ENCODE data around the gene RRAS2.
"Not testable (repeated sequence)": the region's sequence is repeated elsewhere in the genome, so short reads cannot be mapped to it uniquely, and the experiment has no call there.

The RRAS2 gene

GRCh38 chr11:14359501-14360031 lies 583 bp upstream of the RRAS2 start:
- Mint-ChIP-seq H3K27ac (peak overlapping the region; percentile 79), H3K36me3 (ENCODE audit: low read depth) (peaks cover 16% of the 10 kb centered on the region), H3K9me3 (no peaks in the 10 kb centered on the region), H3K4me1 (ENCODE audit: low read depth) (peaks cover 29% of the 10 kb centered on the region), H3K4me3 (peak overlapping the region; percentile 74), H3K27me3 (peaks cover 4% of the 10 kb centered on the region)
- no peak for DNase-seq

DNA sequence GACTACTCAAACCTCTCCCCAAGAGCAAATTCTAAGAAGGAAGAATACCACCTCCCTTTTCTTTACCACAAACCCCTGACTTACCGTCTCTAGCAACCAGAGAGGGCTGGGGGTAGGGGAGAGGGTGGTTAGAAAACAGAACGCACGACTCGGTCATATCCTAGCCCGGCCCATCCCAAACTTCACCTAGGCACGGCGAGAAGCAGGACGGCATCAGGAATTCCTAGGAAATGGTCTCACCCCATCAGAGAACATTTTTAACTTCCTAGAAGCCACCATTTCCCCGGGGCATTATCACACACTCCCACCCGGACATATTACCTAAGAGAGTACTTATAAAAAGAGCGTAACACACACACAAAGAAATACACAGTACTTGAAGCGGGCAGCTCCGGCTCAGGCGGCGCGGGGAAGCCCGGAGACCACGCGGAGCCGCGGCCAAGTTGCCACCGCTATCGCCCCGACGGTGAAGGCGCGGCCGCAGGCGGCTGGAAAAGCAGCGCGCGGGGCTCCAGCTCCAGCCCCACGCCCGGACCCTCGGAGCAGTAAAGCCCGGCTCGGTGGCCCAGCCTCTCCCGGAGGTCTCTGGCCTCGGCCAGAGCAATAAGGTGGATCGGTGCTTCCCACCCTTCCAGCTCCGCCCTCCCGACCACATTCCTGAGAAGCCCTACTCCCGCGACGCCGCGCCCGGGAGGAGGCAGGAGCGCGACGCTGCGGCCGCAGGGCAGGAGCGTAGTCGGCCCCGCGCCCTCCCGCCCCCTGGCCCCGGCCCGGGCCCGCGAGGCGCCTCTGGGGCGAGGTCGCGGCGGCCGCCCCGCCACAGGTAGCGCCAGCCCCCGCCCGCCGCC lies 878 bp downstream of the RRAS2 start:
- Mint-ChIP-seq H3K36me3 (ENCODE audit: low read depth) (peaks cover 23% of the 10 kb centered on the region), H3K27me3 (peaks cover 4% of the 10 kb centered on the region), H3K9me3 (no peaks in the 10 kb centered on the region), H3K27ac (peak overlapping the region; percentile 88), H3K4me1 (ENCODE audit: low read depth) (peaks cover 36% of the 10 kb centered on the region), H3K4me3 (peak overlapping the region; percentile 89)
- peak; percentile 68 for DNase-seq

DNA sequence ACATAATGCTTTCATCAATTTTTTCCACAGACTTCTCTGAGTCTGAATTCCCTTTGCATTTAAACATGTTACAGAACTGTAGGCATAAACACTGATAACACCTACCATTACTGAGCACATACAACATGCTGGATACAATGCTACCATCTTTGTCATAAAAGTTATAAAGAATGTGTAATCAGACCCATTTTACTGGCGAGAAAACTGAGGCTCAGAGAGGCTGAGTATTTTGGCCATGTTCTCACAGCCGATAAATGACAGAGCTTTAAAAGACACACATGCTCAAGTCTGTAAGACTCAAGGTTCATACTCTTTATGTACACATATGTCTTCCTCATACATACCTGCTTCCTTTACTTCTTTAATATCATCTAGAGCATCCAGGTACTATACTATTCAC lies 2.6 kb downstream of the RRAS2 start:
- H3K9me3 Mint-ChIP-seq = no peaks in the 10 kb centered on the region
- no peak for DNase-seq
- peak overlapping the region; percentile 47 for H3K4me3 Mint-ChIP-seq
- peaks cover 4% of the 10 kb centered on the region for H3K27me3 Mint-ChIP-seq
- no peak overlapping the region for H3K27ac Mint-ChIP-seq
- H3K36me3 Mint-ChIP-seq (ENCODE audit: low read depth) = peaks cover 23% of the 10 kb centered on the region
- peaks cover 42% of the 10 kb centered on the region for H3K4me1 Mint-ChIP-seq (ENCODE audit: low read depth)

- not testable (repeated sequence) for H3K27me3 Mint-ChIP-seq, DNase-seq, H3K4me3 Mint-ChIP-seq, H3K9me3 Mint-ChIP-seq, H3K27ac Mint-ChIP-seq
- Mint-ChIP-seq H3K36me3 (ENCODE audit: low read depth) (peaks cover 33% of the 10 kb centered on the region), H3K4me1 (ENCODE audit: low read depth) (peaks cover 56% of the 10 kb centered on the region)
Measured at GRCh38 chr11:14354604-14355003, 4.4 kb downstream of the RRAS2 start.

- Mint-ChIP-seq H3K27me3 (no peaks in the 10 kb centered on the region), H3K4me3 (no peak overlapping the region), H3K36me3 (ENCODE audit: low read depth) (peaks cover 40% of the 10 kb centered on the region), H3K4me1 (ENCODE audit: low read depth) (peaks cover 39% of the 10 kb centered on the region), H3K27ac (no peak overlapping the region), H3K9me3 (peaks cover 6% of the 10 kb centered on the region)
- no peak for DNase-seq
Measured at GRCh38 chr11:14350716-14351238, 8.2 kb downstream of the RRAS2 start.

DNA sequence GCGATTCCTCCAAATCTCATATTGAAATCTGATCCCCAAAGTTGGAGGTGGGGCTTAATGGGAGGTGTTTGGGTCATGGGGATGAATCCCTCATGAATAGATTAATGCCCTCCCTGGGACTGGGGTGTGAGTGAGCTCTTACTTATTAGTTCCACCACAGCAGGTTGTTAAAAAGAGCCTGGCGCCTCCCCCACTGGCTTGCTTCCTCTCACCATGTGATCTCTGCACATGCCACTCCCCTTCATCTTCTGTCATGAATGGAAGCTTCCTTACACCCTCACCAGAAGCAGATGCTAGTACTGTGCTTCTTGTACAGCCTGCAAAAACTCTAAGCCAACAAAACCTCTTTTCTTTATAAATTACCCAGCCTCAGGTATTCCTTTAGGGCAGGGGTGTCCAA lies 8.8 kb downstream of the RRAS2 start:
- peaks cover 39% of the 10 kb centered on the region for H3K4me1 Mint-ChIP-seq (ENCODE audit: low read depth)
- H3K4me3 Mint-ChIP-seq = no peak overlapping the region
- peaks cover 46% of the 10 kb centered on the region for H3K36me3 Mint-ChIP-seq (ENCODE audit: low read depth)
- no peak for DNase-seq
- peaks cover 9% of the 10 kb centered on the region for H3K9me3 Mint-ChIP-seq
- H3K27me3 Mint-ChIP-seq = no peaks in the 10 kb centered on the region
- no peak overlapping the region for H3K27ac Mint-ChIP-seq

DNA sequence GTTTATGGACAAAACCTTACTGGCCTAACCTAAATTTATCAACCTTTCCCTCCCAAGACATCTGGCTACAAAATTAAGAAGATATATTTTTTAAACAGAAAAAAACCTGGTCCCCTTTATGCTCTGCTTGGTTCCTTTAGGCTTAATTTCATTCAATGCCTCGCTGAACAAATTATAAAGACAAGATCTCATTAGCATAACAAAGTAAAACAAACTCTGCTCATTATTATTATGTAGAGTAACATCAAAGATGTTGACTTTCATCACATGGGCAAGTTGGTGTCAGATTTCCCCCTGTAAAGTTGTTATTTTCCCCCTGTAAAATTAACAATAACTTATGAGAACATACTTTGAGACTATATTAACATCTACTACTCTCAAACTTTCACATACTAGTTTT lies 11.0 kb downstream of the RRAS2 start:
- Mint-ChIP-seq H3K27ac (no peak overlapping the region), H3K36me3 (ENCODE audit: low read depth) (peaks cover 46% of the 10 kb centered on the region), H3K9me3 (peaks cover 12% of the 10 kb centered on the region), H3K27me3 (no peaks in the 10 kb centered on the region), H3K4me3 (no peak overlapping the region), H3K4me1 (ENCODE audit: low read depth) (peaks cover 42% of the 10 kb centered on the region)
- DNase-seq = no peak

- Mint-ChIP-seq H3K4me1 (ENCODE audit: low read depth) (peaks cover 45% of the 10 kb centered on the region), H3K4me3 (no peak overlapping the region), H3K27me3 (no peaks in the 10 kb centered on the region), H3K36me3 (ENCODE audit: low read depth) (peaks cover 46% of the 10 kb centered on the region), H3K27ac (no peak overlapping the region), H3K9me3 (peaks cover 12% of the 10 kb centered on the region)
- DNase-seq = no peak
Measured at GRCh38 chr11:14347494-14347893, 11.5 kb downstream of the RRAS2 start.

GRCh38 chr11:14346303-14346955 lies 12.6 kb downstream of the RRAS2 start:
- H3K9me3 Mint-ChIP-seq = peaks cover 12% of the 10 kb centered on the region
- peaks cover 53% of the 10 kb centered on the region for H3K36me3 Mint-ChIP-seq (ENCODE audit: low read depth)
- H3K27ac Mint-ChIP-seq = no peak overlapping the region
- no peaks in the 10 kb centered on the region for H3K27me3 Mint-ChIP-seq
- no peak for DNase-seq
- H3K4me3 Mint-ChIP-seq = no peak overlapping the region
- H3K4me1 Mint-ChIP-seq (ENCODE audit: low read depth) = peaks cover 52% of the 10 kb centered on the region

GRCh38 chr11:14345668-14346067 lies 13.3 kb downstream of the RRAS2 start:
- Mint-ChIP-seq H3K4me1 (ENCODE audit: low read depth) (peaks cover 54% of the 10 kb centered on the region), H3K27ac (no peak overlapping the region), H3K4me3 (no peak overlapping the region), H3K27me3 (no peaks in the 10 kb centered on the region), H3K36me3 (ENCODE audit: low read depth) (peaks cover 49% of the 10 kb centered on the region), H3K9me3 (peaks cover 12% of the 10 kb centered on the region)
- no peak for DNase-seq

GRCh38 chr11:14345016-14345415 lies 14.0 kb downstream of the RRAS2 start:
- not testable (repeated sequence) for DNase-seq, H3K4me3 Mint-ChIP-seq, H3K27ac Mint-ChIP-seq, H3K27me3 Mint-ChIP-seq
- Mint-ChIP-seq H3K9me3 (peaks cover 12% of the 10 kb centered on the region), H3K4me1 (ENCODE audit: low read depth) (peaks cover 52% of the 10 kb centered on the region), H3K36me3 (ENCODE audit: low read depth) (peaks cover 47% of the 10 kb centered on the region)

DNA sequence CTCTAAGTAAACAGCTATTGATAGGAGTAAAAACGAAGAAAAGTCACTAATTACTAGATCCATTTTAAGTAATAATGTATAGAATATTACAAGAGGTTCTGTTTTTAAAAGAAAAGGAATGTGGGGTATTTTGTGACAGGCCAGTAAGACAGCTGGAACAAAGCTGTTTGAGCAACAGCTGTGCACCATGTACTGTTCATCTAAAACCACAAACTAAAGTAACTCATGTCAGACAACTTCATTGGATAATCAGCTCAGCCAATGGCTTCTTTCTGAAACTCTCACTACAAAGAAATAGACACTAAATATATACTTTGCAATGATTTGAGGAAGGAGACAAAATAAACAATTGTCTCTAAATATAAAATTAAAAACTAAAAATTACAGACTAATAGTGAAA lies 16.1 kb downstream of the RRAS2 start:
- Mint-ChIP-seq H3K4me3 (no peak overlapping the region), H3K9me3 (peaks cover 12% of the 10 kb centered on the region), H3K4me1 (ENCODE audit: low read depth) (peaks cover 57% of the 10 kb centered on the region), H3K27ac (no peak overlapping the region), H3K36me3 (ENCODE audit: low read depth) (peaks cover 34% of the 10 kb centered on the region), H3K27me3 (no peaks in the 10 kb centered on the region)
- DNase-seq = no peak

GRCh38 chr11:14341968-14342367 lies 17.0 kb downstream of the RRAS2 start:
- H3K4me1 Mint-ChIP-seq (ENCODE audit: low read depth) = peaks cover 61% of the 10 kb centered on the region
- no peaks in the 10 kb centered on the region for H3K27me3 Mint-ChIP-seq
- peak overlapping the region; percentile 15 for H3K4me3 Mint-ChIP-seq
- DNase-seq = no peak
- peak overlapping the region; percentile 12 for H3K27ac Mint-ChIP-seq
- peaks cover 15% of the 10 kb centered on the region for H3K9me3 Mint-ChIP-seq
- peaks cover 31% of the 10 kb centered on the region for H3K36me3 Mint-ChIP-seq (ENCODE audit: low read depth)

- H3K27me3 Mint-ChIP-seq = no peaks in the 10 kb centered on the region
- peaks cover 71% of the 10 kb centered on the region for H3K4me1 Mint-ChIP-seq (ENCODE audit: low read depth)
- H3K4me3 Mint-ChIP-seq = peak overlapping the region; percentile 1
- peaks cover 35% of the 10 kb centered on the region for H3K36me3 Mint-ChIP-seq (ENCODE audit: low read depth)
- H3K9me3 Mint-ChIP-seq = peaks cover 21% of the 10 kb centered on the region
- peak overlapping the region; percentile 12 for H3K27ac Mint-ChIP-seq
- no peak for DNase-seq
Measured at GRCh38 chr11:14340721-14341120, 18.3 kb downstream of the RRAS2 start.

DNA sequence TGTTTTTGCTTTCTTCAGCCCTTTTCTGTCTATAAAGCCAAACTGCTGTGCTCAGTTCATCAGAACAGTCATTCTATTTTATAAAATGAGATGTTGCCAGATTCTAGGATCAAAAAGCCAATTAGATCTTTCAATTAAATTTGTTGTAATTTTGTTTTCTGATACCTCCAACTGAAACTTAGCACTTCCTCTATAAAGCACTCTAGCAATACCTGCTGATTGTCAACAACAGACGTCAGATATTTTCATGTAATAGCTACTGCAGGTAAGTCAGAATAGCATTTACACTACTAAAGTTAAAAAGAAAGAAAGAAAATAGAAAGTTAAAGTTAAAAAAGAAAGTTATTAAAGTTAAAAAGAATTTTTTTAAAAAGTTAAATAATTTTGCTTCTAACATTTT lies 19.6 kb downstream of the RRAS2 start:
- H3K9me3 Mint-ChIP-seq = peaks cover 18% of the 10 kb centered on the region
- H3K27me3 Mint-ChIP-seq = no peaks in the 10 kb centered on the region
- H3K36me3 Mint-ChIP-seq (ENCODE audit: low read depth) = peaks cover 33% of the 10 kb centered on the region
- no peak for DNase-seq
- H3K27ac Mint-ChIP-seq = no peak overlapping the region
- H3K4me1 Mint-ChIP-seq (ENCODE audit: low read depth) = peaks cover 75% of the 10 kb centered on the region
- no peak overlapping the region for H3K4me3 Mint-ChIP-seq
